ENCODE data around the gene PRKD2.

DNA sequence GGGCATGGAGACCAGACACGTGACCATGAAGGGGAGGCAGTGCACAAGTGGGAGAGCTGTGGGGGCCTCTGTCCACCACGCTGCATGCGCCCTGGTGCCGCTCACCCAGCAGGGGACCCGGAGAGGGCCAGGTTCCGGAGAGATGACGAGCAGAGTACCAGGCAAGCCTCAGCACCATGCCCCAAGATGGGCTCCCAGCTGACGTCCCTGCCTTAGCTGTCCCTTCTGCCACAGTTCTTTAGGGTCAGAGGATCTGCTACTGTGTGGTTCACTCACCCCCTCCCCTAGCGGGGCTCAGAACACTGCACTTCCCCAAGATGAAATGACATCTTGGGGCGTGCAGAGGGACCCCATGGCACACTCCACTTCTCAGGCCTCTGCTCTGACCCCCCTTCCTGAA lies 9.6 kb upstream of the PRKD2 start:
- TF ChIP-seq CTCF (IDR thresholded peaks at IDR 0.05) (no peak), POLR2A (IDR thresholded peaks at IDR 0.05) (no peak)
